ENCODE results near the gene EPN1. TPM values are rescaled to one million over a fixed set of nuclear protein-coding genes. Genes with fewer than 3 reads are reported as not detected.

Gene EPN1
- total and polyA plus RNA-seq, 2 experiments from 2014 or later, result 47.1 to 223 TPM

DNA sequence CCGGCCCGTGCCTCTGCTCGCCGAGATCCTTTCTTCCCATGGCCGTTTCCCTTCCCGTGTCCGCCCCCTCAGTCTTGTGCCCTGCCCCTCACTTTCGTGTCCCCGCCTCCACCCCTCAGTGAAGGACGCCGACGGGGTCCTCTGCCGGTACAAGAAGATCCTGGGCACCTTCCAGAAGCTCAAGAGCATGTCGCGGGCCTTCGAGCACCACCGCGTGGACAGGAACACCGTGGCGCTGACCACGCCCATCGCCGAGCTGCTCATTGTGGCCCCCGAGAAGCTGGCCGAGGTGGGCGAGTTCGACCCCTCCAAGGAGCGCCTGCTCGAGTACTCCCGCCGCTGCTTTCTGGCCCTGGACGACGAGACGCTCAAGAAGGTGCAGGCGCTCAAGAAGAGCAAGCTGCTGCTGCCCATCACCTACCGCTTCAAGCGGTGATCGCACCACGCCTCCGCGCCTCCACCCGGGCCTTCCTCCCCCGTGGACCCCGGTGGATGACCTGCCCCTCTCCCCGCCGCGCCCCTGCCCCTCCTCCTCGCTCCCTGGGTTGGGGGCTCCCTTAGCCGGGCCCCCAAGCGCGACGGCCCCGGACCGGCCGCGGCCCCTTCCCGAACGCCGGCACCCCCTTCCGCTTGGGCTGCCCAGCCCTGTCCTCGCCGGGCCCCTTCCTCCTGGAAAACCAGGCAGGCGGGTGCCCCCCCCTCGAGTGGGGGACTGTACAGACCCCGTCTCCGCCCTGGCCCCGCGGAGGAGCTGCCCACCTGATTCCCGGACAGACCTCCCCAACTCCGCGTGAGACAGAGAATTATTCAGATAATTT lies 22.5 kb upstream of the EPN1 start:
- peak overlapping the region; percentile 73 for H3K4me2 ChIP-seq
- H3K9me3 Mint-ChIP-seq, result no peaks in the 10 kb centered on the region; the same call in 2 of the 3 replicates
- peak; percentile 82 for TF ChIP-seq POLR2AphosphoS5 (IDR thresholded peaks at IDR 0.05; ENCODE audit: low read depth)
- no peak for TF ChIP-seq NANOG (IDR thresholded peaks at IDR 0.05; ENCODE audit: borderline replicate concordance)
- TF ChIP-seq, protein P1, sequence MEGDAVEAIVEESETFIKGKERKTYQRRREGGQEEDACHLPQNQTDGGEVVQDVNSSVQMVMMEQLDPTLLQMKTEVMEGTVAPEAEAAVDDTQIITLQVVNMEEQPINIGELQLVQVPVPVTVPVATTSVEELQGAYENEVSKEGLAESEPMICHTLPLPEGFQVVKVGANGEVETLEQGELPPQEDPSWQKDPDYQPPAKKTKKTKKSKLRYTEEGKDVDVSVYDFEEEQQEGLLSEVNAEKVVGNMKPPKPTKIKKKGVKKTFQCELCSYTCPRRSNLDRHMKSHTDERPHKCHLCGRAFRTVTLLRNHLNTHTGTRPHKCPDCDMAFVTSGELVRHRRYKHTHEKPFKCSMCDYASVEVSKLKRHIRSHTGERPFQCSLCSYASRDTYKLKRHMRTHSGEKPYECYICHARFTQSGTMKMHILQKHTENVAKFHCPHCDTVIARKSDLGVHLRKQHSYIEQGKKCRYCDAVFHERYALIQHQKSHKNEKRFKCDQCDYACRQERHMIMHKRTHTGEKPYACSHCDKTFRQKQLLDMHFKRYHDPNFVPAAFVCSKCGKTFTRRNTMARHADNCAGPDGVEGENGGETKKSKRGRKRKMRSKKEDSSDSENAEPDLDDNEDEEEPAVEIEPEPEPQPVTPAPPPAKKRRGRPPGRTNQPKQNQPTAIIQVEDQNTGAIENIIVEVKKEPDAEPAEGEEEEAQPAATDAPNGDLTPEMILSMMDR (conservative IDR thresholded peaks at IDR 0.05; ENCODE audit: low read depth in 2 of 2), result peak in 1 of 2 experiments; percentile 33; a peak in 2 of 4 replicates
- H3K27me3 Mint-ChIP-seq (ENCODE audit: insufficient read depth, low read depth, poor library complexity), result peaks cover 37% of the 10 kb centered on the region
- peaks cover 17% of the 10 kb centered on the region for H3K4me1 ChIP-seq (ENCODE audit: insufficient read depth)
- H3K4me3 ChIP-seq, result peak overlapping the region; percentile 100
- H3K36me3 ChIP-seq (ENCODE audit: insufficient read depth), result no peaks in the 10 kb centered on the region
- no peaks in the 10 kb centered on the region for H3K9me2 ChIP-seq (ENCODE audit: insufficient read depth)
- peak overlapping the region; percentile 43 for H3K27ac Mint-ChIP-seq
- ATAC-seq, result peak; percentile 5
- peaks cover 35% of the 10 kb centered on the region for H3K4me1 Mint-ChIP-seq
- peak overlapping the region; percentile 47 for H2AFZ ChIP-seq
- H3K36me3 Mint-ChIP-seq (ENCODE audit: low read depth), result peaks cover 25% of the 10 kb centered on the region
- no peak overlapping the region for H3K27ac ChIP-seq (ENCODE audit: low read depth)
- no peaks in the 10 kb centered on the region for H3K27me3 ChIP-seq (ENCODE audit: insufficient read depth)
- peaks cover 13% of the 10 kb centered on the region for H3F3A ChIP-seq (replicated peaks; ENCODE audit: low read depth)
- H4K20me1 ChIP-seq (replicated peaks; ENCODE audit: insufficient read depth), result peaks cover 16% of the 10 kb centered on the region
- DNase-seq (ENCODE audit: low spot score), result peak; percentile 82
- H3K79me2 ChIP-seq (replicated peaks; ENCODE audit: insufficient read depth), result peaks cover 22% of the 10 kb centered on the region
- H3K4me3 Mint-ChIP-seq, result peak overlapping the region; percentile 92

DNA sequence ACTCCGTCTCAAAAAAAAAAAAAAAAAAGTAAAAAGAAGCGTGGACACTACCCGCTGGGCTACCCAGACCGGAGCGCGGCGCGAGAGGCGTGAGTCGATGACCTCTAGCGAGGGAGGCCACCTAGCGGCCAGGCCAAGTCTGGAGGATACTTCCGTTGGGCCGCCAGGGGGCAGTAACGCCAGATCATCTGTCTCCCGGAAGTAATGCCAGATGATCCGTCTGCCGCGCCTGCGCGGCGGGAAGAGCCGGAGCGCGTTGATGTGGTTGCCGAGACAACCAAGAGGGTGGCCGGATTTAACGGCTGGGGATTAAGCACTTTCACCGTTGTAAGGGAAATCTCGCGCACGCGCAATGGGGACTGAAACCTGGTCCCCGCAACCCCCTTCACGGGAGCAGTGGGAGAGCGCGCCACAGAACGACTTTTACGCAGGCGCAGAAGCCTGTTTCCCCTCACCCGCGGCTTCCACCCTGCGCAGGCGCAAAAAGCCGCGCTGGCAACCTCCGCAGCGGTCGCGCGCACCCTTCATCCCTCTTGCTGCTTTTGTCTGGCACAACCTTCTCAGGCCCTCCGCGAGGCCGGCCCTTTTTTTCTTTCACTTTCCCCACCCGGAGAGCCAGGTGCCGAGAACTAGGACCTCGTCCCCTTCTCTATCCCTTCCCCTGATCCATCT lies 21.2 kb upstream of the EPN1 start:
- Histone ChIP-seq H3K4me2 (peak overlapping the region; percentile 73), H3K27me3 (ENCODE audit: insufficient read depth) (no peaks in the 10 kb centered on the region), H3K4me1 (ENCODE audit: insufficient read depth) (peaks cover 27% of the 10 kb centered on the region), H3K79me2 (replicated peaks; ENCODE audit: insufficient read depth) (peaks cover 35% of the 10 kb centered on the region), H2AFZ (no peak overlapping the region; the same call in 1 of the 2 replicates), H3F3A (replicated peaks; ENCODE audit: low read depth) (peaks cover 17% of the 10 kb centered on the region), H3K27ac (ENCODE audit: low read depth) (peak overlapping the region; percentile 56), H3K36me3 (ENCODE audit: insufficient read depth) (no peaks in the 10 kb centered on the region), H3K9me2 (ENCODE audit: insufficient read depth) (no peaks in the 10 kb centered on the region), H3K4me3 (peak overlapping the region; percentile 100), H4K20me1 (replicated peaks; ENCODE audit: insufficient read depth) (peaks cover 27% of the 10 kb centered on the region)
- H3K4me3 Mint-ChIP-seq, result peak overlapping the region; percentile 92
- ATAC-seq, result peak; percentile 38
- peaks cover 34% of the 10 kb centered on the region for H3K27me3 Mint-ChIP-seq (ENCODE audit: insufficient read depth, low read depth, poor library complexity)
- TF ChIP-seq CREB1 (CRISPR knock-in tag; IDR thresholded peaks at IDR 0.05; ENCODE audit: low read depth) (peak; percentile 54), EZH2 (IDR thresholded peaks at IDR 0.05; ENCODE audit: low read depth, unreplicated experiment) (no peak), POLR2AphosphoS5 (IDR thresholded peaks at IDR 0.05; ENCODE audit: low read depth) (peak; percentile 53)
- TF ChIP-seq, protein P1 (conservative IDR thresholded peaks at IDR 0.05; ENCODE audit: low read depth in 2 of 2), result peak; percentile 97 to 100
- TF ChIP-seq, protein P2, sequence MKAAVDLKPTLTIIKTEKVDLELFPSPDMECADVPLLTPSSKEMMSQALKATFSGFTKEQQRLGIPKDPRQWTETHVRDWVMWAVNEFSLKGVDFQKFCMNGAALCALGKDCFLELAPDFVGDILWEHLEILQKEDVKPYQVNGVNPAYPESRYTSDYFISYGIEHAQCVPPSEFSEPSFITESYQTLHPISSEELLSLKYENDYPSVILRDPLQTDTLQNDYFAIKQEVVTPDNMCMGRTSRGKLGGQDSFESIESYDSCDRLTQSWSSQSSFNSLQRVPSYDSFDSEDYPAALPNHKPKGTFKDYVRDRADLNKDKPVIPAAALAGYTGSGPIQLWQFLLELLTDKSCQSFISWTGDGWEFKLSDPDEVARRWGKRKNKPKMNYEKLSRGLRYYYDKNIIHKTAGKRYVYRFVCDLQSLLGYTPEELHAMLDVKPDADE (IDR thresholded peaks at IDR 0.05), result peak; percentile 68; the same call in 1 of the 2 replicates
- H3K4me1 Mint-ChIP-seq, result peaks cover 44% of the 10 kb centered on the region
- H3K9me3 Mint-ChIP-seq, result no peaks in the 10 kb centered on the region; the same call in 2 of the 3 replicates
- DNase-seq (ENCODE audit: low spot score), result peak; percentile 97
- peaks cover 31% of the 10 kb centered on the region for H3K36me3 Mint-ChIP-seq (ENCODE audit: low read depth)
- H3K27ac Mint-ChIP-seq, result peak overlapping the region; percentile 99

Data from GM23338 (cell line).